Stimulated activated memory B cell treated with anti-CD40 and anti-IgM and Interleukin-4, amounts not matched to agents 10 μg/mL and 1 μg/mL and 100 μg/mL, for 72 hours (primary cell): Measurements from ENCODE around the gene TSPAN9.

ENCODE experiments used
- ATAC-seq: fragments of 150-1000 bp; cut with Tn5 transposase; 2 replicates; pipeline ENCODE4 v1.10.0; 2021
- H3K27ac Mint-ChIP-seq: one replicate; pipeline ENCODE4 v1.8.0; 2022; ENCODE audit warnings: mild to moderate bottlenecking, mixed read lengths
- H3K27me3 Mint-ChIP-seq: one replicate; pipeline ENCODE4 v1.8.0; 2022; ENCODE audit warnings: mixed read lengths
- H3K36me3 Mint-ChIP-seq: one replicate; pipeline ENCODE4 v1.8.0; 2022; ENCODE audit warnings: mixed read lengths
- H3K4me1 Mint-ChIP-seq: one replicate; pipeline ENCODE4 v1.8.0; 2022; ENCODE audit warnings: mixed read lengths
- H3K4me3 Mint-ChIP-seq: one replicate; pipeline ENCODE4 v1.8.0; 2022; ENCODE audit warnings: mild to moderate bottlenecking, moderate library complexity, mixed read lengths
- H3K9me3 Mint-ChIP-seq: one replicate; pipeline ENCODE4 v1.8.0; 2022; ENCODE audit warnings: mixed read lengths

The TSPAN9 gene

DNA sequence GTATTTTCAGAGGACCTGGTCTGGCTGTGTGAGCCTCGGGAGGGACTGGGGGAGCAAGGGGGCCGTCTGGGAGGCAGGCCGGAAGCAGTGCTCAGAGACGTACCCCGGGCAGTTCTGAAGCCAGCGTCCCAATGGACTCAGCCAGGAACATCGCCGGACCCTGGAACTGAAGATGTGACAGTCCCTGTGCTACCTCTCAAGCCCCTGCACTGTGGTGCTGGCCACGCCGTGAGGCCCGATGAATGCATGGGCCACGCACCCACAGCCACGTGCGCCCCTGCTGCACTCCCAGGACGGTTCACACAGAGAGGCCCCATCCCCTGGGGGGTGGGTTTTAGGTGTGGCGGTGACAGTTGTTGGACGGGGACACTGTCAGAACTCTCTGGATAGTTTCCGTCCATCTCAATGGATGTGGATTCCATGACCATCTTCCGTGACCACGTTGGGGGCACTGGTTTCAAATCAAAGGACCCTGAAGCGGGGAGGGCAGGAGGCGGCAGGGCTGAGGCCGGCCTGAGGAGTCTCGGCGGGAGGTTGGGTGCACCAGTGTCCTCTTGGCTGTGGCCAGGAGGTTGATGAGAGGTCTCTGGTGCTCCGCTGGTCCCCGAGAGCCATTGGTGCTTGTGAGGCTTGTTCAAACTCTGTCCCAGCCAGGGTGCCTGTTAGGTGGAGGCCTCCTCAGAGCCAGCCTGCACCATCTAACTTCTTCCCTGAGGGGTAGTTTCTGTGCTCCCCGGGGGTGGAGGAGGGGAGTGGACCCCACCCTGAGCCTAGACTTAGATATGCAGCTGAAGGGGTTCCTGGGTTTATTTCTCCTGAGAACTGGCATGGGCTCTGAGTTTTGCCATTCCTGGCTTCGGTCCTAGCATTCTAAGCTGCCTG is 36.3 kb upstream of the TSPAN9 start:
- no peak for ATAC-seq
- no peak overlapping the region for H3K27ac Mint-ChIP-seq

DNA sequence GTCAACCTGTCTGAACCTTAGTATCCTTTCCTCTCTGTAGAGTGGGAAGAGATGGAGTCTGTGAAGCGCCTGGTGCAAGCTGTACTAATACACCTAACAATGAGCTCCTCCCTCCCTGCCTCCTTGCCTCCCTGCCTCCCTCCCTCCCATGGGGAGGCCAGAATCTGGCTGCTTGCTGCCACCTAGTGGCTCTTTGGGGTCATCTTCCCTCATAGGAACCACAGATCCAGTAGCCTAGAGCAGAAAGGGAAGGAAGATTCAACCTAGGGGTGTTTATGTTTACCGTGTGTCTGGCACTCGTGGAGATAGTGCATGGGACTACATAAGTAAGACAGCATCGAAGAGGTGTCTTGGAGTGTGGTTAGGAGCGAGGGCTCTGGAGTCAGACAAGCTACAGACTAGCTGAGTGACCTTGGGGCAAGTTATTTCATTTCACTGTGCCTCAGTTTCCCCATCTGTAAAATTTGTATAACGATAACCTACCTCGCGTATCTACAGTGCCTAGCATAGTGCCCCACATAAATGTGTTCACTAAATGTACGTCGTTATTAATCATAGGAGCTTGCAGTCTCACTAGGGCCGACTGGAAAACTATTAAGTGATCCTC is 35.5 kb upstream of the TSPAN9 start:
- Mint-ChIP-seq H3K9me3 (no peaks in the 10 kb centered on the region), H3K4me1 (peaks cover 18% of the 10 kb centered on the region), H3K27me3 (peaks cover 37% of the 10 kb centered on the region), H3K36me3 (no peaks in the 10 kb centered on the region), H3K27ac (no peak overlapping the region), H3K4me3 (no peak overlapping the region)
- peak; percentile 71 for ATAC-seq

More for the DNA sequence above, 36.3 kb upstream of the TSPAN9 start:
- H3K36me3 Mint-ChIP-seq, result no peaks in the 10 kb centered on the region
- no peaks in the 10 kb centered on the region for H3K9me3 Mint-ChIP-seq
- peaks cover 37% of the 10 kb centered on the region for H3K27me3 Mint-ChIP-seq
- H3K4me3 Mint-ChIP-seq, result no peak overlapping the region
- H3K4me1 Mint-ChIP-seq, result peaks cover 18% of the 10 kb centered on the region

DNA sequence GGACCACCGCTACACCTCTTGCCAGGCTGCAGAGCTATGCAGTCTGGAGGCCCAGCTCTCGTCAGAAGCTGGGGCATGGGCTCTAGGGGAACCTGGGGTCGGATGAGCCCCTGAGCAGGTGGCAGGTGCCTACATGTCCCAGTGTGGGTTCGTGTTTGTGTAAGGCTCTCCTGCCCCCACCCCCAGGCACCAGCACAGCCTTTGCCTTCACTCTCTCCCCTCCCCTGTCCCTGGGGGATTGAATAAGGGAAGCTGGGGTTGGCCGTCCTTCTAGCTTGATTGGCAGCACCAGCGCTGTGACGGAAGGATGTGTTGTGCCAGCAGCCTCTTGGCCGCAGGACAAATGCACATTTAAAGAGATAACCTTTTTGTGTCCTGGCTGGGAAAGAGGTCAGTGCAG is 34.8 kb upstream of the TSPAN9 start:
- H3K27me3 Mint-ChIP-seq, result peaks cover 39% of the 10 kb centered on the region
- H3K4me3 Mint-ChIP-seq, result peak overlapping the region; percentile 31
- peak; percentile 90 for ATAC-seq
- no peaks in the 10 kb centered on the region for H3K36me3 Mint-ChIP-seq
- no peaks in the 10 kb centered on the region for H3K9me3 Mint-ChIP-seq
- H3K4me1 Mint-ChIP-seq, result peaks cover 18% of the 10 kb centered on the region
- H3K27ac Mint-ChIP-seq, result peak overlapping the region; percentile 10

DNA sequence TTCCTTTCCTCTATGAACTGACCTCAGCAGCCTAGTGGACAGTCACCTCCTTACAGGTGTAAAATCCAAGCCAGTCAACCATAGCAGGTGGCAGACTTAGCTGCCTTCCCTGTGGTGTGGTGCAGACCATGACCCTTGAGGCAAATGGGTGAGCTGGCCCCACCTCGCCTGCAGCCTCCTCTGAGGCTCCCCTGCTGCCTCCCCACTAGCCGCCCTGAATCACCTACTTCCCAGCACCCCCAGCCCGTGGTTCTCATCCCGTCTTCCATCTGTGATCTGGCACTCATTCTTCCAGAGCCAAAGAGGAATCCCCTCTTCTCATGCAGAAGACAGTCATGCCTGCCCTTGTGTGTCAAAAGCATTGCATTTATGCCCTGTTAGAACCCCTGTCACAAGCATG is 34.4 kb upstream of the TSPAN9 start:
- Mint-ChIP-seq H3K27me3 (peaks cover 44% of the 10 kb centered on the region), H3K36me3 (no peaks in the 10 kb centered on the region), H3K27ac (peak overlapping the region; percentile 10), H3K4me1 (peaks cover 18% of the 10 kb centered on the region), H3K9me3 (no peaks in the 10 kb centered on the region), H3K4me3 (no peak overlapping the region)
- ATAC-seq, result no peak

DNA sequence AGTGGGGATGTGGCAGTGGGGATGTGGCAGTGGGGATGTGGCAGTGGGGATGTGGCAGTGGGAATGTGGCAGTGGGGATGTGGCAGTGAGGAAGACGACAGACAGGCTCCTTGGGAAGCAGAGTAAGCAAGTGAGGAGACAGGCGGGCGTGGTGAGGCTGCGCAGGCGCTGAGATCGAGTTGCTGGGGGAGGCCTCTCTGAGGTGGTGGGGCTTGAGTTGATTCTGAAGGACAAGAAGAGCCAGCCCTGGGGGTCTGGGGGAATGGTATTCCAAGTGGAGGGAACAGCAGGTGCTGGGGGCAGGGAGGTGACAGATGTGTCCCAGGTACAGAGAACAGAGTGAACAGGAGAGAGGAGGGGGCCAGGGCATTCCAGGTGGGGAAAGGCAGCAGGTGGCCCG is 33.8 kb upstream of the TSPAN9 start:
- no peak overlapping the region for H3K4me3 Mint-ChIP-seq
- H3K9me3 Mint-ChIP-seq, result no peaks in the 10 kb centered on the region
- peaks cover 45% of the 10 kb centered on the region for H3K27me3 Mint-ChIP-seq
- ATAC-seq, result no peak
- peaks cover 18% of the 10 kb centered on the region for H3K4me1 Mint-ChIP-seq
- H3K27ac Mint-ChIP-seq, result no peak overlapping the region
- no peaks in the 10 kb centered on the region for H3K36me3 Mint-ChIP-seq

DNA sequence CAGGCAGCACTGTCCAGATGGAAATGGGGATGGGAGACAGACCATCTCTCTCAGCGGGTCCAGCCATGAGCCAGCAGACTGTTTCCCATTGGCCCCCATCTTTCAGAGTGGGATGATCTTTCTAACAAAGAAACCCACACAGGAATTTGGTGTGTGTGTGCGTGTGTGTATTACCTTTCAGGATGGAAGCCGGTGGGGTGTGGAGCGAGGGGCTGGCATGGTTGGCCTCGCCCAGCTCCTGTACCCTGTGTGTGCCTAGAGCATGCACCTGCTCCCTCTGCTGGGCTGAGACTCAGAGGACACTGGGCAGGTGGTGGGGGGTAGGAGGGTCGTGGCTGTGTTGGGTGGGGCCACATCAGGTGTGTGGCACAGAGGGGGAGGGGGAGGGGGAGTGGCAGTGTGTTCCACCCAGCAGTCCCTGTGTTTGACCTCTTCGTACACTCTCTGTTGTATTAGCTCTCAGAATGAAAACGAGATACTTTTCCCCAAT is 33.0 kb upstream of the TSPAN9 start:
- Mint-ChIP-seq H3K27ac (no peak overlapping the region), H3K36me3 (no peaks in the 10 kb centered on the region), H3K4me3 (no peak overlapping the region), H3K4me1 (peaks cover 19% of the 10 kb centered on the region), H3K9me3 (no peaks in the 10 kb centered on the region), H3K27me3 (peaks cover 45% of the 10 kb centered on the region)
- ATAC-seq, result no peak

DNA sequence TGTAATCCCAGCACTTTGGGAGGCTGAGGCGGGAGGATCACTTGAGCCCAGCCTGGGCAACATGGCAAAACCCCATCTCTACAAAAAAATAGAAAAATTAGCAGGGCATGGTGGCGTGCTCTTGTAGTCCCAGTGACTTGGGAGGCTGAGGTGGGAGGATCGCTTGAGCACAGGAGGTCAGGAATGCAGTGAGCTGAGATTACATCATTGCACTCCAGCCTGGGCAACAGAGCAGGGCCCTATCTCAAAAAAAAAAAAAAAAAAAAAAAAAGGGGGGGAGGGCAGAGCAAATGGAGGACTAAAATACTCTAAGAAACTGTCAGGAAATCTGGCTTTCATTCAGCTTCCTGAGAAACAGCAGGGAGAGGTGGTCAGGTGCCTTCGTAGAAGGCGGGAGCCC is 31.7 kb upstream of the TSPAN9 start:
- Mint-ChIP-seq H3K27me3 (peaks cover 45% of the 10 kb centered on the region), H3K9me3 (no peaks in the 10 kb centered on the region), H3K4me3 (no peak overlapping the region), H3K4me1 (peaks cover 32% of the 10 kb centered on the region), H3K27ac (no peak overlapping the region), H3K36me3 (no peaks in the 10 kb centered on the region)
- ATAC-seq, result no peak

DNA sequence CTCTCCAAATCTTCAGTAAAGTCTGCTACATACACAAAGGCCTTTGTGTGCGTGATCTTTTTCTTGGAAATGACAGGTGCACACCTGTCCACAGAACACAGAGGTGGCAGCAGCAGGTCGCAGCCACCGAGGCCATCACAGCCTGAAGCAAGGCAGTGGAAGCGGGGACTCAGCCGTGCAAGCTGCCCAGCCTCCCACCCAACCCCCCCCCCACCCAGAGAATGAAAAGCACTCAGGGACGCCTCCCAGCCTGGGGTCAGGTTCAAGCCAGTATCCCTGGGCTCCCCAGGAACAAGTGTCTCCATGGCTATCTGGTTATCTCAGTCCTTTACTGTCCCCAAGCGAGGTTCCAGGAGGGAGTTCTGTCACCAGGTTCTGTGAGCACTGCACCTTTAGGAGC is 31.2 kb upstream of the TSPAN9 start:
- H3K27ac Mint-ChIP-seq, result no peak overlapping the region
- H3K9me3 Mint-ChIP-seq, result no peaks in the 10 kb centered on the region
- no peaks in the 10 kb centered on the region for H3K36me3 Mint-ChIP-seq
- H3K4me3 Mint-ChIP-seq, result no peak overlapping the region
- ATAC-seq, result no peak
- H3K4me1 Mint-ChIP-seq, result peaks cover 34% of the 10 kb centered on the region
- H3K27me3 Mint-ChIP-seq, result peaks cover 50% of the 10 kb centered on the region

DNA sequence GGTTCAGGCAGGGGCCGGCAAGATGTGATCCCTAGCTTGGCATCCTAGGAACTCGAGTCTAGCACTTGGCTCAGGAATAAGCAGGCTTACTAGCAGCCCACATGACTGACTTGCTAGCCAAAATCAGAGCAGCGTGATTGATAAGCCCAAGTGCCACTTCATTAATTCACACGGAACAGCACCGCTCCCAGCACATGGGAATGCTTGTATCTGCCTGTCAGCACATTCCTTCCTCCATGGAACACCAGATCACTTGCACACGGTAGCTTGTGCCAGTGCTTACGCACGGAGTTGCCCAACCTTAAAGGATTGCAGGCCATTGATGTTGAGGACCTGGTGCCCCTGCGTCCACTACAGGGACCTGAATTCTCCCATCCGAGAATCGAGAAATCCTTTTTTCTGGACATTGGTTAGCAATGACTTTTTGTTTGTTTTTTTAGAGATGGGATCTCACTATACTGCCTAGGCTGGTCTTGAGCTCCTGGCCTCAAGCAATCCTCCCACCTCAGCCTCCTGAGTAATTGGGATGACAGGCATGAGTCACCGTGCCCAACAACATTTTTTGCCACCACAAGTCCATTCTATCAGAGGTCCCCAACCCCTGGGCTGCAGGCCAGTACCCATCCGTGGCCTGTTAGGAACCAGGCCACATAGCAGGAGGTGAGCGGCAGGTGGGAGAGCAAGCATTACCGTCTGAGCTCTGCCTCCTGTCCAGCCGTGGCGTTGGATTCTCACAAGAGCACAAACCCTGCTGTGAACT is 30.6 kb upstream of the TSPAN9 start:
- H3K9me3 Mint-ChIP-seq, result no peaks in the 10 kb centered on the region
- no peak for ATAC-seq
- no peaks in the 10 kb centered on the region for H3K36me3 Mint-ChIP-seq
- H3K4me1 Mint-ChIP-seq, result peaks cover 33% of the 10 kb centered on the region
- H3K27me3 Mint-ChIP-seq, result peaks cover 57% of the 10 kb centered on the region
- no peak overlapping the region for H3K4me3 Mint-ChIP-seq
- no peak overlapping the region for H3K27ac Mint-ChIP-seq

DNA sequence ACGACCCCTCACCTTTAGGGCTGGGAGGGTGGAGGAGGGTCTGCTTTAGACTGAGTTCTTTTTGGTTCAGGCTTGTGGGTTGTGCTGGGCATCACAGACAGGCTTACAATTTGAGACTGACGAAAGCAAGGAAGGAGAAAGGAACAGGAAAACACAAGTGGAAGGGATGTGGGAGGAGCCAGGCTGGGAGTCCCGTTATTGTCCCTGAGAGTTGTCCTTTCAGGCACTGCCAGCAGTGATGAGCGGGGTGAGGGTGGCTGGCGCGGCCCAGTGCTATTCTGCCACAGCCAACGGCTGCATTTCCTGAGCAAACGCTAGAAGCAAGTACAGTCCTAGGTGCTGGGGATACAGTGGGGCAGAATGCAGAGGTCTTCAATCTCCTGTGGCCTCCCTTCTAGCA is 29.2 kb upstream of the TSPAN9 start:
- H3K27ac Mint-ChIP-seq, result no peak overlapping the region
- peaks cover 49% of the 10 kb centered on the region for H3K27me3 Mint-ChIP-seq
- no peaks in the 10 kb centered on the region for H3K9me3 Mint-ChIP-seq
- peaks cover 20% of the 10 kb centered on the region for H3K4me1 Mint-ChIP-seq
- H3K4me3 Mint-ChIP-seq, result no peak overlapping the region
- no peaks in the 10 kb centered on the region for H3K36me3 Mint-ChIP-seq
- no peak for ATAC-seq

DNA sequence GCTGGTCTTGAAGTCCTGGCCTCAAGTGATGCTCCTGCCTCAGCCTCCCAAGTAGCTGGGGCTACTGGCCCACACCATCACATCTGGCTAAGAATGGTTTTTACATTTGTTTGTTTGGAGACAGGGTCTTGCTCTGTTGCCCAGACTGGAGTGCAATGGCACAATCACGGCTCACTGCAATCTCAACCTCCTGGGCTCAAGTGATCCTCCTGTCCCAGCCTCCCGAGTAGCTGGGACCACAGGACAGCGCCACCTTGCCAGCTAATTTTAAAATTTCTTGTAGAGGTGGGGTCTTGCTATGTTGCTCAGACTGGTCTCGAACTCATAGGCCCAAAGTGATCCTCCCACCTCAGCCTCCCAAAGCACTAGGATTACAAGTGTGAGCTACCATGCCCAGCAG is 28.6 kb upstream of the TSPAN9 start:
- peaks cover 16% of the 10 kb centered on the region for H3K4me1 Mint-ChIP-seq

DNA sequence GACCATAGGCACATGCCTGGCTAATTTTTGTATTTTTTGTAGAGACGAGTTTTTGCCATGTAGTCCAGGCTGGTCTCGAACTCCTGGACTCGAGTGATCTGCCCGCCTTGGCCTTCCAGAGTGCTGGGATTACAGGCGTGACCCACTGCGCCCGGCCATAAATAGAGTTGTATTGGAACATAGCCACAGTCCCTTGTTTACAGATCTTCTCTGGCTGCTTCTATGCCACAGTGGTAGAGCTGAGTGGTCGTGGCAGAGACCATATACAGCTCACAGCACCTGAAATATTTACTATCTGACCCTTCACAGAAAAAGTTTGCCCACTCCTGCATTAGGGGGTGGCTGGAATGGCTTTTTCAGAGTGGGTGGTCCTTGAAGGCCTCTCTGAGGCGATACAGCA is 28.0 kb upstream of the TSPAN9 start:
- no peak overlapping the region for H3K4me3 Mint-ChIP-seq
- H3K27me3 Mint-ChIP-seq, result peaks cover 44% of the 10 kb centered on the region
- no peaks in the 10 kb centered on the region for H3K9me3 Mint-ChIP-seq
- H3K27ac Mint-ChIP-seq, result no peak overlapping the region
- H3K36me3 Mint-ChIP-seq, result no peaks in the 10 kb centered on the region
- ATAC-seq, result no peak
- H3K4me1 Mint-ChIP-seq, result peaks cover 16% of the 10 kb centered on the region

More for the DNA sequence above, 28.6 kb upstream of the TSPAN9 start:
- H3K9me3 Mint-ChIP-seq, result no peaks in the 10 kb centered on the region
- H3K36me3 Mint-ChIP-seq, result no peaks in the 10 kb centered on the region
- peaks cover 49% of the 10 kb centered on the region for H3K27me3 Mint-ChIP-seq
- no peak overlapping the region for H3K4me3 Mint-ChIP-seq
- ATAC-seq, result no peak
- H3K27ac Mint-ChIP-seq, result no peak overlapping the region

DNA sequence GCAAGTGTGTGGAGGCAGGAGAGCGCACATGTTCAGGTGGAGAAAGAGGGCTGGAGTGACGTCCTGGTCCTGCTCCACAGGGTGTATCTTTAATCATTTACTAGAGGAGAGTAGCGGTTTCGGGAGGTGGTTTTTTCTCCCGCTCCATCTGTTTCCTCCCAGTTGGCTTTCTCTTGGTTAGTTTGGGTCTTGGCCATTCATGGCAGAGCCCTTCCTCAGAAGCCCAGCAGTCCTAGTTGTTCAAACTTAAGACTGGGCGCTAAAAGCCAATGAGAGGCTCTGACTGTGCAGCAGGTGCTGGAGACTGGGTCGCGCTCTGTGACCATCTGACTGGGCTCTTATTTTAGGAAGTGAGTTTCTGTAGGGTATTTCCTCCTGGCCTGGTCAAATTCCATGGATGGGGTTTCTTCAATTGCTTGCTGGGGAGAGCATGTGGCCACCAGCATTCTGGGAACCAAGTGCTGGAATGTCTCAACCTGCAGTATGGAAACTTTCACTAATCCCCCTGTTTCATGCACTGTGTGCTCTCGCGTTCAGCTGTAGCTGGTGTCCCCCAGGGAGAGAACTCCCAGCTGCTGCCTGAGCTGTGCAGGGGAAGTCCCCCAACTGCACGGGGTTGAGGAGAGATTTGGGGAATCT is 27.4 kb upstream of the TSPAN9 start:
- Mint-ChIP-seq H3K27me3 (peaks cover 44% of the 10 kb centered on the region), H3K9me3 (no peaks in the 10 kb centered on the region), H3K27ac (no peak overlapping the region), H3K36me3 (no peaks in the 10 kb centered on the region), H3K4me1 (peaks cover 16% of the 10 kb centered on the region), H3K4me3 (no peak overlapping the region)
- ATAC-seq, result peak; percentile 78

DNA sequence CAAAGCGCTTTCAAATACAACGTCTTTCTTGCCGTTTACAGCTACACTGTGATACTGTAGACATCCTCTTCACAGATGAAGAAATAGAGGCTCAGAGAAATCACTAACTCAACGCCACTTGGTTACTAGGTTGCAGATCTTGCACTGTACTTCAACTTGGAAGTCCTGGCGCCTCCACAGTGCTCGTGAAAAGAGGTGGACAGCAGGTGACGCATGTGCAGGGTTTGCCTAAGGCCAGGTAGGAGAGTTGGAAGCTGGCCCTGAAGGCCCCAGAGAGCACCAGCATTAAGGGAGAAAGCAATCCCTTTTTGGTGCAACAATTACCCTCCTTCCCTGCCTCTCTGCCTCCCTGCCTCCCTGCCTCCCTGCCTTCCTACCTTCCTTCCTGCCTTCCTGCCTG is 22.8 kb upstream of the TSPAN9 start:
- no peaks in the 10 kb centered on the region for H3K9me3 Mint-ChIP-seq
- peaks cover 13% of the 10 kb centered on the region for H3K4me1 Mint-ChIP-seq
- no peak overlapping the region for H3K27ac Mint-ChIP-seq
- H3K4me3 Mint-ChIP-seq, result no peak overlapping the region
- H3K36me3 Mint-ChIP-seq, result no peaks in the 10 kb centered on the region
- peaks cover 47% of the 10 kb centered on the region for H3K27me3 Mint-ChIP-seq
- no peak for ATAC-seq
